BE2C (cell line): Measurements from ENCODE around the gene TMEM132D.

ENCODE experiments used
- DNase-seq: peaks from one replicate; pipeline ENCODE4 v3.0.0-alpha.2; 2020
- H3K27me3 ChIP-seq: fragments of 250-450 bp; sonication (Bioruptor Pico); 2 replicates; pipeline ENCODE4 v1.5.1; 2020; ENCODE audit warnings: mild to moderate bottlenecking
- H3K36me3 ChIP-seq: fragments of 250-450 bp; sonication (Bioruptor Pico); 2 replicates; pipeline ENCODE4 v1.5.1; 2020; ENCODE audit warnings: mild to moderate bottlenecking
- H3K4me1 ChIP-seq: fragments of 250-450 bp; sonication (Bioruptor Pico); 2 replicates; pipeline ENCODE4 v1.5.1; 2020
- H3K4me3 ChIP-seq: 2 replicates; pipeline ENCODE4 v1.5.1; 2011; ENCODE audit warnings: low read depth, low read length
- H3K9me3 ChIP-seq: fragments of 250-450 bp; sonication (Bioruptor Pico); 2 replicates; pipeline ENCODE4 v1.5.1; 2020
- CTCF ChIP-seq: IDR thresholded peaks from 2 replicates; pipeline ENCODE4 v1.5.1; 2012; ENCODE audit warnings: mild to moderate bottlenecking, low read depth, low read length

The TMEM132D gene

GRCh38 chr12:129723260-129723659 lies 180.6 kb downstream of the TMEM132D start:
- Histone ChIP-seq H3K4me3 (no peak overlapping the region), H3K36me3 (no peaks in the 10 kb centered on the region), H3K27me3 (no peaks in the 10 kb centered on the region), H3K9me3 (peaks cover 3% of the 10 kb centered on the region), H3K4me1 (no peaks in the 10 kb centered on the region)
- DNase-seq, result no peak
- no peak for TF ChIP-seq CTCF

GRCh38 chr12:129720618-129721017 lies 183.2 kb downstream of the TMEM132D start:
- Histone ChIP-seq H3K4me3 (no peak overlapping the region), H3K27me3 (no peaks in the 10 kb centered on the region), H3K4me1 (no peaks in the 10 kb centered on the region), H3K36me3 (no peaks in the 10 kb centered on the region), H3K9me3 (peaks cover 3% of the 10 kb centered on the region; the same call in 1 of the 2 replicates)
- DNase-seq, result no peak
- TF ChIP-seq CTCF, result no peak

GRCh38 chr12:129719416-129719815 lies 184.4 kb downstream of the TMEM132D start:
- DNase-seq, result no peak
- no peak overlapping the region for H3K4me3 ChIP-seq
- no peaks in the 10 kb centered on the region for H3K4me1 ChIP-seq
- H3K36me3 ChIP-seq, result no peaks in the 10 kb centered on the region
- no peaks in the 10 kb centered on the region for H3K27me3 ChIP-seq
- H3K9me3 ChIP-seq, result no peaks in the 10 kb centered on the region
- TF ChIP-seq CTCF, result no peak

GRCh38 chr12:129717438-129717837 lies 186.4 kb downstream of the TMEM132D start:
- no peaks in the 10 kb centered on the region for H3K36me3 ChIP-seq
- TF ChIP-seq CTCF, result no peak
- no peaks in the 10 kb centered on the region for H3K9me3 ChIP-seq
- no peak for DNase-seq
- H3K4me3 ChIP-seq, result no peak overlapping the region
- no peaks in the 10 kb centered on the region for H3K4me1 ChIP-seq
- H3K27me3 ChIP-seq, result no peaks in the 10 kb centered on the region

- Histone ChIP-seq H3K27me3 (no peaks in the 10 kb centered on the region), H3K4me3 (no peak overlapping the region), H3K9me3 (no peaks in the 10 kb centered on the region), H3K4me1 (no peaks in the 10 kb centered on the region), H3K36me3 (no peaks in the 10 kb centered on the region)
- no peak for TF ChIP-seq CTCF
- no peak for DNase-seq
Observed at GRCh38 chr12:129716825-129717224, 187.0 kb downstream of the TMEM132D start.

- Histone ChIP-seq H3K4me3 (no peak overlapping the region), H3K27me3 (no peaks in the 10 kb centered on the region), H3K9me3 (no peaks in the 10 kb centered on the region), H3K4me1 (no peaks in the 10 kb centered on the region), H3K36me3 (no peaks in the 10 kb centered on the region)
- no peak for TF ChIP-seq CTCF
- no peak for DNase-seq
Observed at GRCh38 chr12:129706716-129707115, 197.1 kb downstream of the TMEM132D start.
